GM23338 (cell line): ENCODE measurements around the gene MAGI3. TPM values are rescaled to one million over a fixed set of nuclear protein-coding genes. Genes with fewer than 3 reads are reported as not detected.

Experiments used
- ATAC-seq: fragments of 200-7000 bp; cut with Tn5 transposase; 3 replicates; pipeline ENCODE4 v1.9.1; 2020
- DNase-seq: peaks from one replicate; pipeline ENCODE4 v3.0.0-alpha.2; 2015; ENCODE audit warnings: low spot score
- H2AFZ ChIP-seq: fragments of 200-600 bp; sonication (generic); 2 replicates; pipeline ENCODE4 v1.8.0; 2016; ENCODE audit warnings: antibody characterized with exemption, mild to moderate bottlenecking, moderate library complexity
- H3F3A ChIP-seq: fragments of 200-600 bp; sonication (generic); replicated peaks from 2 replicates; pipeline ENCODE4 v1.8.0; 2017; ENCODE audit warnings: antibody characterized with exemption, mixed run types, low read depth
- H3K27ac ChIP-seq: fragments of 200-600 bp; sonication (generic); 2 replicates; pipeline ENCODE4 v1.6.1; 2016; ENCODE audit warnings: low read depth
- H3K27me3 ChIP-seq: fragments of 200-600 bp; sonication (generic); 2 replicates; pipeline ENCODE4 v1.8.0; 2016; ENCODE audit warnings: mild to moderate bottlenecking, mixed run types, moderate library complexity; ENCODE audit not compliant: insufficient read depth
- H3K36me3 ChIP-seq: fragments of 200-600 bp; sonication (generic); 2 replicates; pipeline ENCODE4 v1.8.0; 2016; ENCODE audit warnings: mild to moderate bottlenecking; ENCODE audit not compliant: insufficient read depth
- H3K4me1 ChIP-seq: fragments of 200-600 bp; sonication (generic); 2 replicates; pipeline ENCODE4 v1.8.0; 2016; ENCODE audit warnings: mild to moderate bottlenecking, moderate library complexity; ENCODE audit not compliant: insufficient read depth
- H3K4me2 ChIP-seq: fragments of 200-600 bp; sonication (generic); 2 replicates; pipeline ENCODE4 v1.7.1; 2017; ENCODE audit warnings: mixed run types
- H3K4me3 ChIP-seq: fragments of 200-600 bp; sonication (generic); 2 replicates; pipeline ENCODE4 v1.6.1; 2016; ENCODE audit warnings: mixed run types
- H3K79me2 ChIP-seq: fragments of 200-600 bp; sonication (generic); replicated peaks from 2 replicates; pipeline ENCODE4 v1.8.0; 2017; ENCODE audit warnings: mild to moderate bottlenecking; ENCODE audit not compliant: insufficient read depth
- H3K9me2 ChIP-seq: fragments of 200-600 bp; sonication (generic); 2 replicates; pipeline ENCODE4 v1.8.0; 2017; ENCODE audit not compliant: insufficient read depth
- H4K20me1 ChIP-seq: fragments of 200-600 bp; sonication (generic); replicated peaks from 2 replicates; pipeline ENCODE4 v1.8.0; 2017; ENCODE audit warnings: mild to moderate bottlenecking; ENCODE audit not compliant: insufficient read depth
- H3K27ac Mint-ChIP-seq: 2 replicates; pipeline ENCODE4 v1.8.0; 2020; ENCODE audit warnings: inconsistent platforms, mild to moderate bottlenecking, moderate library complexity, mixed read lengths
- H3K27me3 Mint-ChIP-seq: 3 replicates; pipeline ENCODE4 v1.8.0; 2022; ENCODE audit warnings: low read depth, mild to moderate bottlenecking, moderate library complexity, mixed read lengths, inconsistent platforms; ENCODE audit not compliant: insufficient read depth, poor library complexity
- H3K36me3 Mint-ChIP-seq: 3 replicates; pipeline ENCODE4 v1.8.0; 2021; ENCODE audit warnings: low read depth, mild to moderate bottlenecking, inconsistent platforms, moderate library complexity, mixed read lengths
- H3K4me1 Mint-ChIP-seq: 3 replicates; pipeline ENCODE4 v1.8.0; 2020; ENCODE audit warnings: mild to moderate bottlenecking, inconsistent platforms, mixed read lengths
- H3K4me3 Mint-ChIP-seq: 3 replicates; pipeline ENCODE4 v1.8.0; 2021; ENCODE audit warnings: moderate library complexity, mild to moderate bottlenecking, inconsistent platforms, mixed read lengths
- H3K9me3 Mint-ChIP-seq: 3 replicates; pipeline ENCODE4 v1.8.0; 2020; ENCODE audit warnings: moderate library complexity, mild to moderate bottlenecking, inconsistent platforms, mixed read lengths
- CREB1 ChIP-seq: fragments of 250-450 bp; sonication (Bioruptor Pico); IDR thresholded peaks from 2 replicates; pipeline ENCODE4 v1.5.0; 2020; ENCODE audit warnings: low read depth, mild to moderate bottlenecking, moderate library complexity
- EZH2phosphoT487 ChIP-seq: fragments of 200-600 bp; sonication (generic); IDR thresholded peaks from one replicate; pipeline ENCODE4 v1.8.1; 2018; ENCODE audit warnings: antibody characterized with exemption; ENCODE audit not compliant: unreplicated experiment
- JUNB ChIP-seq: IDR thresholded peaks from one replicate; pipeline ENCODE4 v1.6.1; 2016; ENCODE audit warnings: antibody characterized with exemption; ENCODE audit not compliant: unreplicated experiment
- polyA plus RNA-seq: library from polyadenylated mRNA; unstranded; fragments of >200 nt; fragmentation: Nextera tagmentation; extraction: Ambion mirVana; gene quantifications from 2 replicates; pipeline ENCODE4 v1.2.1, GENCODE V29; 2016
- total RNA-seq: library from RNA; depleted of rRNA; stranded (reverse); fragments of >200 nt; shearing (Covaris generic); gene quantifications from 2 replicates; pipeline ENCODE4 v1.2.3, GENCODE V29; 2014
- TF ChIP-seq, protein P1 (sequence below): fragments of 250-450 bp; sonication (Bioruptor Pico); IDR thresholded peaks from 2 replicates; pipeline ENCODE4 v1.5.0; 2020; ENCODE audit warnings: mild to moderate bottlenecking, moderate library complexity
- TF ChIP-seq, protein P2 (sequence below): IDR thresholded peaks from 2 replicates; pipeline ENCODE4 v1.6.1; 2016; ENCODE audit warnings: antibody characterized with exemption

MAGI3 gene
- total and polyA plus RNA-seq, 2 experiments from 2014 or later, result 3.9 to 10.0 TPM

- TF ChIP-seq, protein P1, sequence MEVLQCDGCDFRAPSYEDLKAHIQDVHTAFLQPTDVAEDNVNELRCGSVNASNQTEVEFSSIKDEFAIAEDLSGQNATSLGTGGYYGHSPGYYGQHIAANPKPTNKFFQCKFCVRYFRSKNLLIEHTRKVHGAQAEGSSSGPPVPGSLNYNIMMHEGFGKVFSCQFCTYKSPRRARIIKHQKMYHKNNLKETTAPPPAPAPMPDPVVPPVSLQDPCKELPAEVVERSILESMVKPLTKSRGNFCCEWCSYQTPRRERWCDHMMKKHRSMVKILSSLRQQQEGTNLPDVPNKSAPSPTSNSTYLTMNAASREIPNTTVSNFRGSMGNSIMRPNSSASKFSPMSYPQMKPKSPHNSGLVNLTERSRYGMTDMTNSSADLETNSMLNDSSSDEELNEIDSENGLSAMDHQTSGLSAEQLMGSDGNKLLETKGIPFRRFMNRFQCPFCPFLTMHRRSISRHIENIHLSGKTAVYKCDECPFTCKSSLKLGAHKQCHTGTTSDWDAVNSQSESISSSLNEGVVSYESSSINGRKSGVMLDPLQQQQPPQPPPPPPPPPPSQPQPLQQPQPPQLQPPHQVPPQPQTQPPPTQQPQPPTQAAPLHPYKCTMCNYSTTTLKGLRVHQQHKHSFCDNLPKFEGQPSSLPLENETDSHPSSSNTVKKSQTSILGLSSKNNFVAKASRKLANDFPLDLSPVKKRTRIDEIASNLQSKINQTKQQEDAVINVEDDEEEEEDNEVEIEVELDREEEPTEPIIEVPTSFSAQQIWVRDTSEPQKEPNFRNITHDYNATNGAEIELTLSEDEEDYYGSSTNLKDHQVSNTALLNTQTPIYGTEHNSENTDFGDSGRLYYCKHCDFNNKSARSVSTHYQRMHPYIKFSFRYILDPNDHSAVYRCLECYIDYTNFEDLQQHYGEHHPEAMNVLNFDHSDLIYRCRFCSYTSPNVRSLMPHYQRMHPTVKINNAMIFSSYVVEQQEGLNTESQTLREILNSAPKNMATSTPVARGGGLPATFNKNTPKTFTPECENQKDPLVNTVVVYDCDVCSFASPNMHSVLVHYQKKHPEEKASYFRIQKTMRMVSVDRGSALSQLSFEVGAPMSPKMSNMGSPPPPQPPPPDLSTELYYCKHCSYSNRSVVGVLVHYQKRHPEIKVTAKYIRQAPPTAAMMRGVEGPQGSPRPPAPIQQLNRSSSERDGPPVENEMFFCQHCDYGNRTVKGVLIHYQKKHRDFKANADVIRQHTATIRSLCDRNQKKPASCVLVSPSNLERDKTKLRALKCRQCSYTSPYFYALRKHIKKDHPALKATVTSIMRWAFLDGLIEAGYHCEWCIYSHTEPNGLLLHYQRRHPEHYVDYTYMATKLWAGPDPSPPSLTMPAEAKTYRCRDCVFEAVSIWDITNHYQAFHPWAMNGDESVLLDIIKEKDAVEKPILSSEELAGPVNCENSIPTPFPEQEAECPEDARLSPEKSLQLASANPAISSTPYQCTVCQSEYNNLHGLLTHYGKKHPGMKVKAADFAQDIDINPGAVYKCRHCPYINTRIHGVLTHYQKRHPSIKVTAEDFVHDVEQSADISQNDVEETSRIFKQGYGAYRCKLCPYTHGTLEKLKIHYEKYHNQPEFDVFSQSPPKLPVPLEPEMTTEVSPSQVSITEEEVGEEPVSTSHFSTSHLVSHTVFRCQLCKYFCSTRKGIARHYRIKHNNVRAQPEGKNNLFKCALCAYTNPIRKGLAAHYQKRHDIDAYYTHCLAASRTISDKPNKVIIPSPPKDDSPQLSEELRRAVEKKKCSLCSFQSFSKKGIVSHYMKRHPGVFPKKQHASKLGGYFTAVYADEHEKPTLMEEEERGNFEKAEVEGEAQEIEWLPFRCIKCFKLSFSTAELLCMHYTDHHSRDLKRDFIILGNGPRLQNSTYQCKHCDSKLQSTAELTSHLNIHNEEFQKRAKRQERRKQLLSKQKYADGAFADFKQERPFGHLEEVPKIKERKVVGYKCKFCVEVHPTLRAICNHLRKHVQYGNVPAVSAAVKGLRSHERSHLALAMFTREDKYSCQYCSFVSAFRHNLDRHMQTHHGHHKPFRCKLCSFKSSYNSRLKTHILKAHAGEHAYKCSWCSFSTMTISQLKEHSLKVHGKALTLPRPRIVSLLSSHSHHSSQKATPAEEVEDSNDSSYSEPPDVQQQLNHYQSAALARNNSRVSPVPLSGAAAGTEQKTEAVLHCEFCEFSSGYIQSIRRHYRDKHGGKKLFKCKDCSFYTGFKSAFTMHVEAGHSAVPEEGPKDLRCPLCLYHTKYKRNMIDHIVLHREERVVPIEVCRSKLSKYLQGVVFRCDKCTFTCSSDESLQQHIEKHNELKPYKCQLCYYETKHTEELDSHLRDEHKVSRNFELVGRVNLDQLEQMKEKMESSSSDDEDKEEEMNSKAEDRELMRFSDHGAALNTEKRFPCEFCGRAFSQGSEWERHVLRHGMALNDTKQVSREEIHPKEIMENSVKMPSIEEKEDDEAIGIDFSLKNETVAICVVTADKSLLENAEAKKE (CRISPR knock-in tag), result no peak
- TF ChIP-seq, protein P2, sequence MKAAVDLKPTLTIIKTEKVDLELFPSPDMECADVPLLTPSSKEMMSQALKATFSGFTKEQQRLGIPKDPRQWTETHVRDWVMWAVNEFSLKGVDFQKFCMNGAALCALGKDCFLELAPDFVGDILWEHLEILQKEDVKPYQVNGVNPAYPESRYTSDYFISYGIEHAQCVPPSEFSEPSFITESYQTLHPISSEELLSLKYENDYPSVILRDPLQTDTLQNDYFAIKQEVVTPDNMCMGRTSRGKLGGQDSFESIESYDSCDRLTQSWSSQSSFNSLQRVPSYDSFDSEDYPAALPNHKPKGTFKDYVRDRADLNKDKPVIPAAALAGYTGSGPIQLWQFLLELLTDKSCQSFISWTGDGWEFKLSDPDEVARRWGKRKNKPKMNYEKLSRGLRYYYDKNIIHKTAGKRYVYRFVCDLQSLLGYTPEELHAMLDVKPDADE, result no peak
- no peak for TF ChIP-seq EZH2phosphoT487
- no peak for TF ChIP-seq CREB1
Observed at GRCh38 chr1:113394863-113395259, 4.5 kb downstream of the MAGI3 start (continued).

DNA sequence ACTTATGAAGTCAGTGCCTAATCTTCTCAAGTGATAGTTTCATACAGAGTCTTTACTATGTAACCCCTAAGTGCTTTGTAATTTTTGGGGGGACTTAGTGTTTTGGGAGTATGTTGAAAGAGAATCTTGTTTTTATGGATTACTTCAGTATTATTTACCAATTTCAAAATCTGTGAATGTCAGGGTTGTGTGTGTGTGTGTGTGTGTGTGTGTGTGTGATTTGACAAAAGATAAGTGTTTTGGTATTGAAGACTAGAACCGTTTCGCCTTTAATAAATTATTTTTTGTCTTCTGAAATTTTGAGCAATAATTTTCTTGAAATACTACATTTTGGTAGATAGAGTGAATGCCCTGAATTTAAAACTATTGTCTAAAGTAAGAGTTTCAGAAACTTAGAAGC, 5.8 kb downstream of the MAGI3 start:
- no peaks in the 10 kb centered on the region; the same call in 1 of the 2 replicates for H4K20me1 ChIP-seq
- no peaks in the 10 kb centered on the region for H3K9me3 Mint-ChIP-seq
- peaks cover 8% of the 10 kb centered on the region for H3K4me1 Mint-ChIP-seq
- no peaks in the 10 kb centered on the region for H3K9me2 ChIP-seq
- H3K27ac Mint-ChIP-seq, result no peak overlapping the region
- no peaks in the 10 kb centered on the region; the same call in 1 of the 2 replicates for H3F3A ChIP-seq
- peaks cover 8% of the 10 kb centered on the region for H3K27me3 Mint-ChIP-seq
- H3K4me3 Mint-ChIP-seq, result no peak overlapping the region
- peaks cover 9% of the 10 kb centered on the region; the same call in 1 of the 2 replicates for H3K4me1 ChIP-seq
- peaks cover 18% of the 10 kb centered on the region for H3K27me3 ChIP-seq
- no peaks in the 10 kb centered on the region for H3K36me3 ChIP-seq
- ATAC-seq, result no peak
- no peak for TF ChIP-seq JUNB
- H3K4me3 ChIP-seq, result no peak overlapping the region
- H3K27ac ChIP-seq, result no peak overlapping the region
- peaks cover 54% of the 10 kb centered on the region for H3K79me2 ChIP-seq
- no peak for DNase-seq
- no peaks in the 10 kb centered on the region for H3K36me3 Mint-ChIP-seq
- no peak overlapping the region for H3K4me2 ChIP-seq
- no peak overlapping the region for H2AFZ ChIP-seq
